ENCODE measurements around the gene KIAA0232.
A peak's percentile ranks its signal among the peaks of the same experiment; 100 is the strongest.

Gene KIAA0232

GRCh38 chr4:6851962-6852361, 69.4 kb downstream of the KIAA0232 start:
- DNase-seq: no peak

- DNase-seq: no peak
These were observed 70.1 kb downstream of the KIAA0232 start for GRCh38 chr4:6852582-6852981.

GRCh38 chr4:6854098-6854744, 71.7 kb downstream of the KIAA0232 start:
- peak in 1 of 2 donors; percentile 39 for DNase-seq

- DNase-seq: peak; percentile 36 to 72
These were observed 73.3 kb downstream of the KIAA0232 start for GRCh38 chr4:6855692-6856297.

GRCh38 chr4:6856391-6856790, 73.9 kb downstream of the KIAA0232 start:
- no peak for DNase-seq

- no peak for DNase-seq
These were observed 74.7 kb downstream of the KIAA0232 start for GRCh38 chr4:6857009-6857882.

GRCh38 chr4:6858997-6859396, 76.5 kb downstream of the KIAA0232 start:
- DNase-seq: no peak

- no peak for DNase-seq
These were observed 77.0 kb downstream of the KIAA0232 start for GRCh38 chr4:6859543-6859942.

- DNase-seq: no peak
These were observed 85.9 kb downstream of the KIAA0232 start for GRCh38 chr4:6868386-6868785.

- no peak for DNase-seq
These were observed 87.4 kb downstream of the KIAA0232 start for GRCh38 chr4:6869944-6870343.

GRCh38 chr4:6873291-6873690, 90.8 kb downstream of the KIAA0232 start:
- DNase-seq: no peak

GRCh38 chr4:6873792-6874461, 91.4 kb downstream of the KIAA0232 start:
- DNase-seq: peak; percentile 76 to 77

- DNase-seq: no peak
These were observed 92.5 kb downstream of the KIAA0232 start for GRCh38 chr4:6874981-6875380.

- DNase-seq: peak in 1 of 2 donors; percentile 75
These were observed 92.9 kb downstream of the KIAA0232 start for GRCh38 chr4:6875431-6875831.

GRCh38 chr4:6876440-6876839, 93.9 kb downstream of the KIAA0232 start:
- no peak for DNase-seq

- DNase-seq: no peak
These were observed 94.5 kb downstream of the KIAA0232 start for GRCh38 chr4:6877067-6877466.

- no peak for DNase-seq
These were observed 96.0 kb downstream of the KIAA0232 start for GRCh38 chr4:6878451-6879059.

GRCh38 chr4:6880691-6881090, 98.2 kb downstream of the KIAA0232 start:
- DNase-seq: no peak

GRCh38 chr4:6881908-6882307, 99.4 kb downstream of the KIAA0232 start:
- no peak for DNase-seq

- DNase-seq: no peak
These were observed 101.9 kb downstream of the KIAA0232 start for GRCh38 chr4:6884341-6884870.

GRCh38 chr4:6885953-6886557, 103.5 kb downstream of the KIAA0232 start:
- peak; percentile 43 to 67 for DNase-seq

GRCh38 chr4:6886886-6887285, 104.4 kb downstream of the KIAA0232 start:
- no peak for DNase-seq
